ENCODE measurements around the gene FAM111B.
"Not testable (repeated sequence)": the region's sequence is repeated elsewhere in the genome, so short reads cannot be mapped to it uniquely, and the experiment has no call there.

Gene FAM111B, protein sequence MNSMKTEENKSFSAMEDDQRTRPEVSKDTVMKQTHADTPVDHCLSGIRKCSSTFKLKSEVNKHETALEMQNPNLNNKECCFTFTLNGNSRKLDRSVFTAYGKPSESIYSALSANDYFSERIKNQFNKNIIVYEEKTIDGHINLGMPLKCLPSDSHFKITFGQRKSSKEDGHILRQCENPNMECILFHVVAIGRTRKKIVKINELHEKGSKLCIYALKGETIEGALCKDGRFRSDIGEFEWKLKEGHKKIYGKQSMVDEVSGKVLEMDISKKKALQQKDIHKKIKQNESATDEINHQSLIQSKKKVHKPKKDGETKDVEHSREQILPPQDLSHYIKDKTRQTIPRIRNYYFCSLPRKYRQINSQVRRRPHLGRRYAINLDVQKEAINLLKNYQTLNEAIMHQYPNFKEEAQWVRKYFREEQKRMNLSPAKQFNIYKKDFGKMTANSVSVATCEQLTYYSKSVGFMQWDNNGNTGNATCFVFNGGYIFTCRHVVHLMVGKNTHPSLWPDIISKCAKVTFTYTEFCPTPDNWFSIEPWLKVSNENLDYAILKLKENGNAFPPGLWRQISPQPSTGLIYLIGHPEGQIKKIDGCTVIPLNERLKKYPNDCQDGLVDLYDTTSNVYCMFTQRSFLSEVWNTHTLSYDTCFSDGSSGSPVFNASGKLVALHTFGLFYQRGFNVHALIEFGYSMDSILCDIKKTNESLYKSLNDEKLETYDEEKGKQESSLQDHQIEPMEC

DNA sequence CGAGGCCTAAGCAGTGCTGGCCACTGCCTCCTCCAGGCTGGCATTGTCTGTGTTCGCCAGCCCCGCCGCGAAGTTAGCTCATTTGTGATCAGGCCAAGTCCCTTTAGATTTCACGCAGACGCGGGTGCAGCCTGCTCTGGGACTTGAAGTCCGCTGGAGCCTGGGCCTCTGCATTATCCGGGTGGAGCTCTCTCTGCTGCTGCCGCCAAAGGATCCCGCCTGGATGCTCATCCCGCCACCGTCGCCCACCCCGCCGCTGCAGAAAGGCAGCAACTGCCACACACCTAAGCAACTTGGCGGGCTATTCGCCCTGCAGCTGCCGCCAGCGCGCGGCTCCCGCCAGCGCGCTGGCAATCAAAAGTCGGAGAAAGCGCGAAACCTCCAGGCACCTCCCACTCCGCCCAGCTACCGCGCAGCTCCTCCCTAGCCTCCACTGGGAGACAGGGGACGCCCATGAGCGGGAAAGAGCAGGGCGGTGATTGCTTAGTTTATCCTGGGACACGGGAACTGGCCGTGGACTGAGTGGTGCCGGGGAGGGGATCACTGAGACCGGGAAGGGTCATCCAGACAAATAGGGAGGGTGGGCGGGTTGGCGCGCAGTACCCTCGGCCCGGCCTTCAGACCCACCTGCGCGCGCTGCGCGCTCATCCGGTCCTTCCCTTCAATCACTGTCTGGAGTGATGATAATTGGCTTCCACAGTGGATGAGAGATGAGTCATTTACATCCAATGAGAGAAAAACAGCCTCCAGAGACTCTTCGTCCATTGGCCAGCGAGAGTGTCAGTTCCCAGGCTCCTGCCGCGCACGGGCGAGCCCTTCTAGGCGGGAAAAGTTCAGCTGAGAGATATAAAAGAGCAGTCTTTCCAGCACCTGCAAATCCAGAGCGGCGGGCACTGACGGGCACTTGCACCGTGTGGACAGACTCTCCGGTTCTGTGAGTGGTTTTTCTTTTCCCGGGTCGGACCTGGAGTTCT is at the start of gene FAM111B:
Gene FAM111B (plus strand): TSS at position 875 of the 974 bp plus-strand sequence. CDS start 2,389 bp downstream, outside the sequence.
- peak; percentile 84 for DNase-seq (ENCODE audit: low spot score)

DNA sequence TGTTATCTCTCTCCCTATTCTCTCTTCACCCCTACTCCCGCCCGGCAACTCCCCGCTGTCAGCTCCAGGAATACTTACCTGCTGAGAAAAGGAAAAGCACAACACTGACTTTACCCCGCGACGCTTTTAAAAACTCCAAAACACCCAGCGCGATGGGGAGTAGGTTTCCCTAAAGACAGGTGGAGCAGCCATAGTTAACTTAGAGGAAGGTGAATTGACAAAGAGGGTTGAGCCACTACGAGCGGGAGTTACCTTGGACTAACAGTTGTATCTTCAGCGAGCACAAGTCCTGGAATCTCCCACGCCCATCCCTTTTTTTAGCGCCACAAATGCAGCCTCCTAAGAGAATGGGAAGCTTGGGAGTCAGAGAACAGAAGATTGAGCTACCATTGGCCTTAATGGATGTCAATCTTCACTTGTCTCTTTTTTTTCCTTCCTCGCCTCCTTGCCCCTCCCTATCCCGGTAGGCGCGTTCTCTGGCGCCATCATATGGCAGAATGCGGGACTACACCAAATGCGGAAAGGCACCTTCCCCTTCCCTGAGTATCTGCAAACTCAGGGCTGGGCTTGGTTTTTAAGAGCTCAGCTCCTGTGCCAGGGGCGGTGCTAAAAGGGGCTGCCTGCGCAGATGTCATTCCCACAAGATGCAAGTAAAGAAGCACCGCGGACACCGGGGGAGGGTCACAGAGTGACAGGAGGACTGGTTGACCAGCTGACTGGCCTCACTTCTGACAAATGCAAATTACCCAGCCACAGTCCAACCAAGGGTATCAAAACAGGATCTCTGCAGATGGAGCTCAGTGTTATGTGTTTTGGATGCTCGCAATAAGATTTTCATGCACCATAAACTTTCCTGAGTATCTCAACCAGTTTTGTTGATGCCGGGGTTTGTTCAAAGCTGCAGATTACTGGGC is 48.7 kb upstream of the FAM111B start:
- DNase-seq (ENCODE audit: low spot score), result peak; percentile 47

DNA sequence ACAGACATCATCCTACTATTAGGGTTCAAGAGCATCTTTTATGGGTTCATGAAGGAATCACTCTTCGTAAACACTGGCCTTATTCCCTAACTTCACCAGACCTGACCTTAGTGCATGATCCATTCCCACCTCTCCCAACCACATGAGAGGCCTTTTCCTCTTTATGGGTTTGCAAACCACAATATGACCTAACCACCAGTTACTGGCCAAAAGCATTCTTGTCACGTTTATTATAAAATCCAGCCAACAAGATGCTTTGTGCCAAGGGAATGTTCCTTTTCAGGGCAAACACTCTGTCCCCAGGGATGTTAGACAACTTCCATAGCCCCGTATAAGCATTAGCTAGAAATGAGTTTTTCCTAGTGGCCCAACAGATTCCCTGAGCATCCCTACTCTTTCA is 46.9 kb upstream of the FAM111B start:
- DNase-seq (ENCODE audit: low spot score), result not testable (repeated sequence)

DNA sequence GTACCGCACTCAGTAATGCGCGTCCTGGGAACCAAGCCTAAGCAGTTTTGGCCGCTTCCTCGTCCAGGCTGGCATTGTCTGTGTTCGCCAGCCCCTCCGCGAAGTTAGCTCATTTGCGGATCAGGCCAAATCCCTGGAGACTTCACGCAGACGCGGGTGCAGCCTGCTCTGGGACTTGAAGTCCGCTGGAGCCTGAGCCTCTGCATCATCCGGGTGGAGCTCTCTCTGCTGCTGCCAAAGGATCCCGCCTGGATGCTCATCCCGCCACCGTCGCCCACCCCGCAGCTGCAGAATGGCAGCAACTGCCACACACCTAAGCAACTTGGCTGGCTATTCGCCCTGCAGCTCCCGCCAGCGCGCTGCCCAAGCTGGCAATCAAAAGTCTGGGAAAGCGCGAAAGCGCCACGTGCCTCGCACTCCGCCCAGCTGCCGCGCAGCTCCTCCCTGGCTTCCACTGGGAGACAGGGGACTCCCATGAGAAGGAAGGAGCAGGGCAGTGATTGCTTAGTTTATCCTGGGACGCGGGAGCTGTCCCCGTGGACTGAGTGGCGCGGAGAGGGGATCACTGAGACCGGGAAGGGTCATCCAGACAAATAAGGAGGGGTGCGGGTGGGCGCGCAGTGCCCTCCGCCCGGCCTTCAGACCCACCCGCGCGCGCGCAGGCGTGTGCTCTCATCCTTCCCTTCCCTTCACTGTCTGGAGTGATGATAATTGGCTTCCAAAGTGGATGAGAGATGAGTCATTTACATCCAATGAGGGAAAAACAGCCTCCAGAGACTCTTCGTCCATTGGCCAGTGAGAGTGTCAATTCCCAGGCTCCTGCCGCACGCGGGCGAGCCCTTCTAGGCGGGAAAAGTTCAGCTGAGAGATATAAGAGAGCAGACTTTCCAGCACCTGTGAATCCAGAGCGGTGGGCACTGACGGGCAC is 44.2 kb upstream of the FAM111B start:
- DNase-seq (ENCODE audit: low spot score), result no peak

DNA sequence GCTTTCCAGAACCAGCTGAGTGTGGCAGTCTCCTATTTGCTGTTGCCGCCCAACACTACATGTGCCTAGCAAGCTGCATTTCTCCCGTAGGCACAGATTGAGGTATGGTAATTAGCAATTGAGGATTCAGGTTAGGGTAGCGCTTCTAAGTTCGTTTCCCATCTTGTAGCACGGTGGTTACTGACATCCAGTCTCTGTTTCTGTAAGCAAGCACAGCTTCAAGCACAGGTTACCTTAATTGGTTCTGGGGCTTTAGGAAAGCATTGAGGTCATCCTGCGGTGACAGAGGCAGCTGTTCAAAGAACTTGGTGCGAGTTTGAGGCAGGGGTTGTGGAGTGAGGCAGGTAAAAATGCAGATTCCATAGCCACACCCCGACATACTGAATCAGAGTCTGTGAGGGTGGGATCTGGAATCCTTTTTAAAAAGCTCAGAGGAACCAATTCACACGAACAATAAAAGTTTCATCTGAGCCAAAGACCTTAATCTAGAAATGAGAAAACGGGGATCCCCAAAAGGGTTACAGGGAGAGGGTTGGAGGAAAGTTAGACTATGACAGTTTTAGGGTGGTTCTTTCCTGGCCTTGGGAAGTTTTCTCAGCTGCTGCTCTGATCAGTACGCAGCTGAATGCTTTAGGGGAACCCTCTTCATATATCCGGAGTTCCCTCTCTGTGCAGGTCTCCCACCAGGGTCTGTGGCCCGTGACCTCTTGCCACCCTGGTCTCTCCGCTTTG is 42.9 kb upstream of the FAM111B start:
- DNase-seq (ENCODE audit: low spot score), result not testable (repeated sequence)

DNA sequence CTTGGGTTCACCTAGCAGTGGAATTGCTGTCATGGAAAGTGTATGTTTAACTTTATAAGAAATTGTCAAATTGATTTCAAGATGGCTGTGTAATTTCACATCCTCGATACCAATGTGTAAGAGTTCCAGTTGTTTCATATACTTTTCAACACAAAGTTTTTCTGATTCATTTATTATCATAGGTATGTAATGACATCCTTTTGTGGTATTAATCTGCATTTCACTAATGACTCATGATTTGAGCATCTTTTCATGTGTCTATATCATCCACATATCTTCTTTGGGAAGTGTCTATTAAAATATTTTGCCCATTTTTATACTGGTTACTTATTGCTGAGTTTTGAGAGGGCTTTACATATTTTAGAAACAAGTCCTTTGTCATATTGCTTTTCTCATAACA is 38.0 kb upstream of the FAM111B start:
- DNase-seq (ENCODE audit: low spot score), result no peak

DNA sequence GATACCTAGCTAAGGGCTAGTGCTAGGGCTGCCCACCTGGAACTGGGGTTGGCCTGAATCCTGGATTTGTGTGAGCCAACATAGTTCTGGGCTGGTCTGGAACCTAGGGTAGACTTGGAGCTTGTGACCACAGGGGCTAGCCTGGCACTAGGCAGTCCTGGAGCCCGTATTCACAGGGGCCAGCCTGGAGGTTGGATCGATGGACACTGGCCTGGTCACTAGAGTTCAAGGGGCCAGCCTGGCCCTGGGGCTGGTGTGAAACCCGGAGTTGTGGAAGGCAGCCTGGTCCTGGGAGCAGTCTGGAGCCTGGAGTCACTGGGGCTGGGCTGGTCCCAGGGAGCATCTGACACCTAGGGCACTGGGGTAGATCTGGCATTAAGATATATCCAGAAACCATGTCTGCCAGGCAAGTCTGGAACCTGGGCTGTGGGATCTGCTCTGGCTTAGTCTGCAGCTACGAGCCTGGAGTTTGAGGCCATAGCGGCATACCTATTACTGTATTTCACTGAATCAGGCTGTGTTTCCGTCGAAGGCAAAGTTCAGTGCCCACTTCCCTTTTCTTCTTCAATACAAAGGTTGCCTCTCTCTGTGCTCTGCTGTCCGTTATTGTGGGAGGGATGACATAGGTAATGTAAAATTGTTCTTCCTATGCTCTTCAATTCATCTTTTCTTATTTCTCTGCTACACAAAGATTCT is 30.0 kb upstream of the FAM111B start:
- no peak for DNase-seq (ENCODE audit: low spot score)

DNA sequence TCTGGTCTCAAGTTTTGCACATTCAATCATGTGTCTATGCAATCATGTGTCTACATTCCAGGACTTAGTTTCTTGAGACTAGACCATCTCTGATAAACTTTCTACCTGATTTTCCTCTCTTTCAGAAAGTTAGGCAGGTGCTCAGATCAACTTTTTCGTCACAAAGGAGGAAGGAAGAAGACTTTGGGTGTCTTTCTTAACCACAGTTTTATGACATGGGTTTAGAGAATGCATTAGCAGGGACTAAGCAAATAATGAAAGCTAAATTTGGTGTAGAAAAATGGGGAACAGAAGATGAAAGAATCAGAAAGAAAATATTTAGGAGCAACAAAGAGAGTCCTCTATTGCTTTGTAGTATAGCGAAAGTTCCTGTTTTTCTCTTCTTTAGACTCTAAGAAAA is 28.6 kb upstream of the FAM111B start:
- DNase-seq (ENCODE audit: low spot score), result no peak

DNA sequence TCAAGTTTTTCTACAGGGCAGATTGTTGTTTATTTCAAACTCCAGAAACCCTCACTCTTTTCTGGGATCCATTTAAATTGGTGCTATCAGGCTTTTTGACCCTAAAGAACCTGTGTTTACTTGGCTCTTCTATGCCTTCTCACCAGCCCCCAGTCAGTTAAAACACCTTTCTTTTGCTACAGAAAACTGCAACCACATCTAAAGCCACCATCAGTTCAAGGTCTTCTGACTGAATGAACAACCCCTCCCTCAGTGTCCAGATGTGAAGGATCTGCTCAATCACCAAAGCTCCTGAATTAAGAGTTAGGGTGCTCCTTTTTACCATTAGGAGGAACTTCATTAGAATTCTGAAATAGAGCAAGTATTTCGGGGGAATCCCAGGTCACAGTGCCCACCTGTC is 28.0 kb upstream of the FAM111B start:
- no peak for DNase-seq (ENCODE audit: low spot score)

DNA sequence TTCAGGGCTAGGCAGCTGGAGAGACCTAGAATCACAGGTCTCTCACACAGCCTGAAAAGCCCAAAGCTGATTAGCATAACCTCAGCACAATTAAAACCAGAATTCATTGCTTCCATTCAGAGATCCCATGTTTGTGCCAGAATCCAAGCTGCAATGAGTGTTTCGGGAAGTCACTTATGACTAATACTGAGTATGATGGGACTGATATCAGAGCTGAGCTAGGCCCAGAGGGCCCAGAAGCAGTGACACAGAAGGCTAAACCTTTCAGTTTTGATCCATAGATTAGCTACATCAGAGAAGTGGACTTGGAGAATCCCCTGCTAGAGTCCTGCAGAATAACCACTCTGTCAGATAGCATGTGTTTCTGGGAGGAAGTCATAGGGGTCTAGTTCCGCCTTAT is 26.6 kb upstream of the FAM111B start:
- not testable (repeated sequence) for DNase-seq (ENCODE audit: low spot score)

DNA sequence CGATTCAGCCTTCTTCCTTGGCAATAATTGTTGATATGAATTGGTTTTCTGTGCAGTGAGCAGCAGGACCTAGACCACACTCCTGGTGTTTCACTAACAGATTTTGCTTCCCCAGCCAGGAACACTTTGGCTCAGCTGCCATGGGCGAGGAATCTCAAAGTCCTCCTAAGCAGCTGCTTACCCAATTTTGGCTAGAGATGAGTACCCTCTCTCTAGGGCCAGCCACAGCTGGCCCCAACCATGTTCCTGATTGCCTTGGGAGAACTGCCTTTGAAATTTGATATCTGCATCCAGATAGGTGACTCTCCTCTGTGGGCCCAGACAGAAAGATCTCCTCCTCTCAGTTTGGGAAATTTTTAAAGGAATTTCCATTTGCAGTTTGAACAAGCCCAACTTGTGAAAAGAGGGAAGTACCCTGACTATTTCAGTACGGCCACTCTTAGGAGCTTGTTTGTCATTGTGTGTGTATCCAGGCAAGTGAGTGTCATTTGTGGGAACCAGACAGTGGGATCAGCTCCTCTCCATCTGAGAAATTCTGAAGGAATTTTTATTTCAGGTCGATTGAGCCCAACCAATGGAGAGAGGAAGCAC is 25.5 kb upstream of the FAM111B start:
- not testable (repeated sequence) for DNase-seq (ENCODE audit: low spot score)

DNA sequence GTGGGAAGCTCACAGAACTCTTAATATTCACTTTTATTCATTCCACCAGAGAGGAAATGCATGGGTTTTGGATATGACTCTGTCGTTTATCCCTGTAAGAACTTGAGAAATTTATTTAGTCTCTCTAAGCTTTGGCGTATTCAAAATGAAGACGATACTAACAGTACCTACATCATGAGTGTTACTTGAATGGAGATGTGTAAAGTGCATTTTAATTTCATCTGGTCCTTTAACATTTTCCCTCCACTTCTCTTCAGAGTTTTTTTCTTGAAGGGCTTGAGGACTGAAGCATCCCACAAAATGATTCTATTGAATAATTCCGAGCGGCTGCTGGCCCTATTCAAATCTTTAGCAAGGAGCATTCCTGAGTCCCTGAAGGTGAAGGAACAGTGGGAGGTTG is 21.0 kb upstream of the FAM111B start, which contains the start of gene GLYATL1B:
Gene GLYATL1B (plus strand): TSS at position 301 of the 400 bp plus-strand sequence. CDS start 0 bp downstream, at position 301.
- not testable (repeated sequence) for DNase-seq (ENCODE audit: low spot score)

DNA sequence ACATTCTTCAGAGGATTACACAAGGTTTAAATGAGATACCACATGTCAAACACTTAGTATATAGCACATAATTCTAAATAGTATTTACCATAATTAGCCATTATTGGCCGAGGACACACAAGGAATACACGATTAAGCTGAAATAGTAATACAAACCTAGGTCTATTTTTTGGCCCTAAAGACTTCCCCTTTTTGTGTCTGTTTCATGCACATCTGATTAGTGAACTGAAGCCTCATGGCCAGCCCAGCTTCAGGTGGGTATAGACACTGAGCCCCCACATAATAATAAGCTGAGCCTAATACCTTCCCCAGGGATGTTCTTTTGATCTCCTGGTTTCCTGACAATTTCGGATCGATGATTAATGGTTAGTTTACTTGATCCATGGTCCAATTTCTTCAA is 18.9 kb upstream of the FAM111B start:
- DNase-seq (ENCODE audit: low spot score), result no peak

DNA sequence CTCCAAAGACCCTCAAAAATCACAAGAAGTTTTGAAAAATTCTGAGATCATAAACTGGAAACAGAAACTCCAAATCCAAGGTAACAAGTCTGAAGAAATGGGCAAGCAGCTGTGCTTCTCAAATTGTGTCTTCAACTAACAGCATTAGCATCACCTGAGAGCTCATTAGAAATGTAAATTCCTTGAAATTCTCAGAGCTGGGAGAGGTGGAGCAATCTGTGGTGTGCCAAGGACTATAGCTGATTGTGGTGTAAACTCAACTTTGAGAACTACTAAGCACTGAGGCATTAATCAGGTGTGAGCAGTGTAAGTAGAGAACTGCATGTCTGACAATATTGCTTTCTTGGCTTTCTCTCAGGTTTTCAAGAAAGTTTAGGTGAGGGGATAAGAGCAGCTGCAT is 13.5 kb upstream of the FAM111B start:
- DNase-seq (ENCODE audit: low spot score), result not testable (repeated sequence)

DNA sequence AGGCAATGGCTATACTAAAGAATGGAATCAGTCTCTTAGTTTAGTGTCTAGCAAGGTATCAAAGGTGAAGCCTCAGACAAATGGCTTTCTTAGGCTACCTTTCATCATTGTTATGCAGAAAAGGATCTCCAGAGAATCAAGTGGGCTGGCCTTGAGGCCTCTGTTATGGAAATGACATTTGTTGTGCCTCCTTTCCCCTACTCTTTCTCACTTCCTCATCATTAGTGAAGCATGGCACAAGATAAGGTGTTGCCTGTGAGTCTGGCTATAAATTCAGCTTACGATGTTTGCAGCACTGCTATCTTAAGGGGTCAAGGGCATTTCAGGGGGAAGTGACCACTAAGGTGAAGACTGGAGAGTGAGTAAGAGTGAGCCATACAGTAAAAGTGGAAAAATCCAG is 11.8 kb upstream of the FAM111B start:
- not testable (repeated sequence) for DNase-seq (ENCODE audit: low spot score)

DNA sequence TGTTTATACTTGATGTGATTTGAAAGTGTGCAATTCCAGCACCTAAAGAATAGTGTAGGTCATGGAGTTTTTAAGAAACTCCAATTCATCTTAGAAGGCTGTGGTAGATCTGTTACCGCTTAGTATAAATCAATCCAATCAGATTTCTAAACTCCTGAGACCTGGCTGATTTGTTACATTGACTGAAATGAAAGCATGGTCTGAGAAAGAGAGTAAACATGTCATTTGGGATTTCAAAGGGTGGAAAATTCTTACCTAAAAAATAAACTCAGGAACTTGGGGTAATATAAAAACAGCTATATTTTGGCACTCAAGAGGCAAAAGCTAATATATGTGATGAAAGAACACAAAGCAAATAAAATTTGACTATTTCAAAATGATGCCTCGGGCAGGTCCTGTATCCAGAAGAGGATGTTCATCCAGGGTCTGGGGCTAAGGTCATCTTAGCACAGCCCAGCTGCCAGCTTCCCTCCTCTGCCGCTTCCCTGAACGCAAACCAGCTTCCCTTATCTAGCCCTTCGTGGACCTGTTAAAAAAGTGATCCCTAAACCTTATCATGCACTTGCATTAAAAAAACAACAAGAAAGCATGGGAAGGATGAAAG is 11.0 kb upstream of the FAM111B start:
- not testable (repeated sequence) for DNase-seq (ENCODE audit: low spot score)

DNA sequence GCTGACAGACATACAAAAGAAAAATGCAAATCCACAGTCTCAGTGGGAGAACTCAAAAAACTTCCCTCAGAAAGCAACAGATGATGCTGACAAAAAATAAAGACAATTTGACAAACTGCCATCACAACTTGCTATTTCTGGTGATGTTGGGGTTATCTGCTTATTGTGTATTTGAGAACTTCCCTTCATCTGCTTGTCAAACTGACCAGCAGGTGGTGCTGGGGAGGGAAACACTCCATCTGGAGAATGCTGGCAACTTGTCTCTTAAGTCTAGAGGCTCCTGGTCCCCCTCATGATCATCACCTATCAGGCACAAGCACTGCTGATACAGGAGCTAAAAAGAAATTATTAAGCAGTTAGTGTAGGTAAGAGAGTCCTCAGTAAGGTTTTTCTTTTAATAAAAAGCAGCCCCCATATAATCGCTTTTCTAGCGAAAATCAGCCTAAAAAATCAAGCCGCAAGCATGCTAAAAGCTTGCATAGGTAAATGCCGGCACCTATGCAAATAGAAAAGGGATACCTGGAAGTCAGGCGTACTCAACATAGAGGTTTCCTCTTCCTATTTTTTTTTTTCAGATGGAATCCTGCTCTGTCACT is 9.8 kb upstream of the FAM111B start:
- DNase-seq (ENCODE audit: low spot score), result peak; percentile 12

All from putamen (tissue), 1 donor.